Neural crest cell (in vitro differentiated cells): ENCODE data around the gene MX2. TPM values are rescaled to one million over a fixed set of nuclear protein-coding genes. Genes with fewer than 3 reads are reported as not detected.

Experiments
- DNase-seq: peaks from one replicate; pipeline ENCODE4 v3.0.0; 2021; ENCODE audit warnings: low read depth, mixed read lengths, low spot score
- H3K27ac Mint-ChIP-seq: one replicate; pipeline ENCODE4 v1.8.0; 2021; ENCODE audit warnings: mild to moderate bottlenecking, mixed read lengths; ENCODE audit not compliant: unreplicated experiment
- H3K27me3 Mint-ChIP-seq: 2 replicates; pipeline ENCODE4 v1.8.0; 2021; ENCODE audit warnings: low read depth, mild to moderate bottlenecking, mixed read lengths
- H3K36me3 Mint-ChIP-seq: 2 replicates; pipeline ENCODE4 v1.8.0; 2021; ENCODE audit warnings: low read depth, mild to moderate bottlenecking, mixed read lengths
- H3K4me1 Mint-ChIP-seq: 2 replicates; pipeline ENCODE4 v1.8.0; 2021; ENCODE audit warnings: mixed read lengths
- H3K4me3 Mint-ChIP-seq: one replicate; pipeline ENCODE4 v1.8.0; 2021; ENCODE audit warnings: mild to moderate bottlenecking, mixed read lengths
- H3K9me3 Mint-ChIP-seq: 2 replicates; pipeline ENCODE4 v1.8.0; 2021; ENCODE audit warnings: mixed read lengths
- total RNA-seq: library from RNA; stranded (reverse); gene quantifications from 2 replicates; pipeline ENCODE4 v1.2.1, GENCODE V29; 2021
- TF ChIP-seq, protein P1 (sequence below): fragments of 200-600 bp; sonication (generic); conservative IDR thresholded peaks from 2 replicates; pipeline ENCODE4 v1.5.0; 2021; ENCODE audit warnings: antibody characterized with exemption, mild to moderate bottlenecking

Gene MX2
- total RNA-seq, 1 donor from 2014 or later = not detected

DNA sequence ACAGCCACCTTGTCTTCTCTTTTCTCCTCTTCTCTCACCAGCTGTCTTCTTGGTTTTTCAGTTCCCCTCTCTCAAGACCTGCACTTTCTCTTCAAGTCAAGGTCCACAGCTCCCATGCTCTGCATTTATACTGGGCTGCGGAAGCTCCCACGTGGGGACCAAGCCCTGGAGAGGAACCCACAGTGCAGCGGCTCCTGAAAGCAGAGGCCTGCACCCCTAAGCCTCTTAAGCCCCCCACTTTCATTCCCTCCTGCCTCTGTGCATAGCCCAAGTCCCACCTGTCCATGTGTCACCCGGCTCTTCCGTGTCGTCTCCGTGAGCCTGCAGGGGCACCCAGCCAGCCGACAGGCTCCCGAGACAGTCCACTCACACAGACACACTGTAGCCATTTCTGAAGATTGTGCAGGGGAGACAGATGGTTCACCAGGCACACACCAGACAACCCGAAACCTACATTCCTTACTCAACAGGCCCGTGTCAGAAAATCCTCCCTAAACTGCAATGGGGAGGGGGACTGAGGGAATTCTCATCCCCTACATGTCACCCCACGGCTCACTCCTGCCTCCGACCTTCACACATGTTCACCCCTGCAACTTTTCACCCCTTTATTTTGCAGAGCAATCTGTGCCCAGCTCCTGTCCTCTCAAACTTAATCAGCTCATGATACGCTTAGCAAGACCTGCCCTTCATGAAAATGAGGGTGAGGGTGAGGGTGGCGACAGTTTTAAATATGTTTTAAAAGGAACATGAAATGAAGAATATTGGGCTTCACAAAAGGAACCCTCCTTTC lies 6.3 kb downstream of the MX2 start:
- DNase-seq = no peak
- peaks cover 5% of the 10 kb centered on the region for H3K4me1 Mint-ChIP-seq
- H3K4me3 Mint-ChIP-seq = no peak overlapping the region
- no peaks in the 10 kb centered on the region for H3K36me3 Mint-ChIP-seq
- peak overlapping the region; percentile 6 for H3K27ac Mint-ChIP-seq
- H3K27me3 Mint-ChIP-seq = peaks cover 3% of the 10 kb centered on the region
- peaks cover 2% of the 10 kb centered on the region for H3K9me3 Mint-ChIP-seq
- TF ChIP-seq, protein P1, sequence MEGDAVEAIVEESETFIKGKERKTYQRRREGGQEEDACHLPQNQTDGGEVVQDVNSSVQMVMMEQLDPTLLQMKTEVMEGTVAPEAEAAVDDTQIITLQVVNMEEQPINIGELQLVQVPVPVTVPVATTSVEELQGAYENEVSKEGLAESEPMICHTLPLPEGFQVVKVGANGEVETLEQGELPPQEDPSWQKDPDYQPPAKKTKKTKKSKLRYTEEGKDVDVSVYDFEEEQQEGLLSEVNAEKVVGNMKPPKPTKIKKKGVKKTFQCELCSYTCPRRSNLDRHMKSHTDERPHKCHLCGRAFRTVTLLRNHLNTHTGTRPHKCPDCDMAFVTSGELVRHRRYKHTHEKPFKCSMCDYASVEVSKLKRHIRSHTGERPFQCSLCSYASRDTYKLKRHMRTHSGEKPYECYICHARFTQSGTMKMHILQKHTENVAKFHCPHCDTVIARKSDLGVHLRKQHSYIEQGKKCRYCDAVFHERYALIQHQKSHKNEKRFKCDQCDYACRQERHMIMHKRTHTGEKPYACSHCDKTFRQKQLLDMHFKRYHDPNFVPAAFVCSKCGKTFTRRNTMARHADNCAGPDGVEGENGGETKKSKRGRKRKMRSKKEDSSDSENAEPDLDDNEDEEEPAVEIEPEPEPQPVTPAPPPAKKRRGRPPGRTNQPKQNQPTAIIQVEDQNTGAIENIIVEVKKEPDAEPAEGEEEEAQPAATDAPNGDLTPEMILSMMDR = no peak

DNA sequence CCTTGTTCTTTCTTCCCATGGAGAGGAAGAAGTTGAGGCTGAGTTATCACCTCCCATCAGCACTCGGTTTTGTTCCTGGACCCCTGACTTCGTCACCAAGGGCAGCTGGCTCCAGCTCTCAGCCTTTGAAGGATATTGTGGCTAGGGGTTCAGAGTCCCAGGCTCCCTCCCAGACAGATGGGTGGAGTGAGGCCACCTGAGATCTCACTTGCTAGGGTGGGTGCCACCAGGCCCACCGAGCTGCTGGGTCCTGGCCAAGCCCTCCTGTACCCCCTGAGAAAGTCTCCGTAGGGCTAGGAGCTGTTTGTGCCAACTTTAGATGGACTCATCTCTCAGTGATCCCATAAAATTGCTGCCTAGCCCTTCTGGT lies 6.9 kb downstream of the MX2 start:
- no peak for DNase-seq

DNA sequence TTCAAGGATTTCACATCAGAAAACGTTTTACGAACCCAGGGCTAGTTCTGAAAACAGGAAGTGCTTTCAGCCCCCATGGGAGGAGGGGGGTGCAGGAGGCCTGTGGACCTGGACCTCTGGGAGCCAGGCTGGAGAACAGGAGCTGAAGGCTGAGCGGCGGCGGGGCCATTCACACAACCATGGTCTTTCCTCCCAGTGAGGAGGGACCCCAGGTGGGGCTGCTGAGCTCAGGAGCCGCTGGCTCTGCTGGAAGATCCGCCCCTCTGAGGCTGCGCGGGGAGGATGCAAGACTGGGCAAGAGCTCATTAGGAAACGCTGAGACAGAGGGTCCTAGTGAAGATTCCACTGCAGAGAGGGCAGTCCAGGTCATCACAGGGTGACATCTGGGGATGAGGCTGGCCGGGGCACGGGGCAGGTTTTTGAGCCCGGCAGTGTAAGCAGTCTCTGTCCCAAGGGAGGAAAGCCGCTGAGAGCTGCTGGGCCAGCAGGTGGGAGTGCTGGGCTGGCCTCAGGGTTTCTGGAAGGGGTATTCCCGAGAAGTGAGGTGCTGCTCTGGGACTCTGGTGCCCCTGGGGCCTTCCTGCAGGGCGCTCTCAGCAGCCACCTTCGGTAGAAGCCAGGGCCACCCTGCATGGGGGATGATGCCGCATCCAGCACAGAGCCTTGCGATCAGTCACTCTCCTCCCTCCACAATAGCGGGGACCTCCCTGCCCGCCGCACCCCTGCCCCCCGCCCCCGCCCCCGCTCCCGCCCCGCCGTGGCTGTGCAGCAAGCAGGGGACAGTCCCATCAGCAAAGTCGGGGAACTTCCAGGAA lies 7.5 kb downstream of the MX2 start:
- H3K4me1 Mint-ChIP-seq = peaks cover 5% of the 10 kb centered on the region
- H3K36me3 Mint-ChIP-seq = no peaks in the 10 kb centered on the region
- H3K27me3 Mint-ChIP-seq = peaks cover 3% of the 10 kb centered on the region
- DNase-seq = peak; percentile 14
- H3K27ac Mint-ChIP-seq = no peak overlapping the region
- no peak overlapping the region for H3K4me3 Mint-ChIP-seq
- H3K9me3 Mint-ChIP-seq = peaks cover 2% of the 10 kb centered on the region
- TF ChIP-seq, protein P1 = peak; percentile 23

More for the DNA sequence above, 6.9 kb downstream of the MX2 start:
- TF ChIP-seq, protein P1 = no peak
- Mint-ChIP-seq H3K4me1 (peaks cover 5% of the 10 kb centered on the region), H3K9me3 (peaks cover 2% of the 10 kb centered on the region), H3K27ac (no peak overlapping the region), H3K36me3 (no peaks in the 10 kb centered on the region), H3K4me3 (no peak overlapping the region), H3K27me3 (peaks cover 3% of the 10 kb centered on the region)

DNA sequence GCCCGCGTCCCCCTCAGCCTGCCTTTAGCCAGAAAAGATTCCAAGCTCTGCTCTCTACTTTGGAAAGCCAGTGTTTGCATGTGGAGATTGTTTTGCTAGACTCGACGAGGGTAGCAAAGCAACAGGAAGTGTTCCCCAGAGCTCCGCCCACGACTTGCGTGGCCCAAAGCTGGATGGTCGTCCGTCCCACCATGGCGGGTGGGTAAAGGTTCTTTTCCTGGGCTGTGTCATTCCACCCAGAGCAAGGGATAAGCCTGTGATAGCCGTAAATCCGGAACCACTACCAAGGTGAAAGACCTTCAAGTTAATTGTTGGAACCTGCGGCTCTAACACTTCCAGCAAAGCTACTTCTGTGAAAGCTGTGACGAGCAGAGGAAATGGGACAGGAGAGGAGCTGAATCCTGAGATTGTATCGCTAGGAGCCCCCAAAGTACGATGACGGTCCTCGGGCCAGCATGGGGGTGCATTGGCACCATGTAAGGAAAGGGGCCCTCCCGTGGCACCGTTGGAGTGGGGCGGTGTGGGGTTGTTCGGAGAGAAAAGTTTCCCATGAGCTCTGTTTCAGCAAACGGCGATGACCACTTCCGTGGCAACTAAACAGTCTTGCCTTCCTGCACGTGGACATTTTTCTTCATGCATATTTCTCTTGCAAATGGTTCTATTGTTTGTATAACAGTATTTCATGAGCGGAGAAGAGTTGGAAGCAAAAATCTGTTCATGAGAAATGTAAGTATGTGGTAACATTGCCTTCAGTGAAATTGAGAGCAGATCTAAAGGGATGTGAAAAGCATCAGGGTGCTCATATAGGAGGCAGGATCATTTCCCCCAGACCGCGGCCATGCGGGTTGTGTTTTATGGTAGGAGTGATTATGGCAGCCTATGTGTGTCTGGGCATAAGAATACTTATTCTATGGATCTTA lies 8.4 kb downstream of the MX2 start:
- Mint-ChIP-seq H3K4me1 (peaks cover 5% of the 10 kb centered on the region), H3K36me3 (no peaks in the 10 kb centered on the region), H3K9me3 (peaks cover 2% of the 10 kb centered on the region), H3K27ac (no peak overlapping the region), H3K4me3 (no peak overlapping the region), H3K27me3 (peaks cover 3% of the 10 kb centered on the region)
- TF ChIP-seq, protein P1 = no peak
- DNase-seq = no peak
